IPS-18c (cell line): Measurements from ENCODE around the gene KCNMB2.
A peak's percentile ranks its signal among the peaks of the same experiment; 100 is the strongest.
"Not testable (repeated sequence)": the region's sequence is repeated elsewhere in the genome, so short reads cannot be mapped to it uniquely, and the experiment has no call there.

Experiments
- H3K4me3 ChIP-seq: 2 replicates; pipeline ENCODE4 v1.7.0; 2013; ENCODE audit warnings: low read depth, mild to moderate bottlenecking, low read length, moderate library complexity; ENCODE audit not compliant: insufficient read depth
- H3K9me3 ChIP-seq: one replicate; pipeline ENCODE4 v1.6.1; 2013; ENCODE audit warnings: mild to moderate bottlenecking, low read length, moderate library complexity; ENCODE audit not compliant: control insufficient read depth, insufficient read depth

Gene KCNMB2

DNA sequence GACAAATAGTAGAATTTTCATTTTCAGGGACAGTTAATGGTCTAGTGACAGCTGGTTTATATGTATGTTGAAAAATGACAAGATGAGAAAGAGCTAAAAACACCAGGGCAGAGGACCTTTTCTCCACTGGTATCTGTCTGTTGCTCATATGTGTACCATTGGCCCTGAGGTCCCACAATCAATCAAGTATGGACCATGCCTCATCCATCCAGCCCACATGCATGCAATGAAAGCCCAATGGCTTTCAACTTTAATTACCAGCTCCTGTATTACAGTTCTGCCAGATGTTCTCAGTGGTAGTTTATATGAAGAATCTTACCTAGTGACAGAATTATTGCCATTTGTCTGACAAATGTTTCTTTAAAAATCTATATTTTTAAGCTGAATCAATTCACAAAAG is 301.3 kb downstream of the KCNMB2 start:
- no peak overlapping the region for H3K4me3 ChIP-seq

DNA sequence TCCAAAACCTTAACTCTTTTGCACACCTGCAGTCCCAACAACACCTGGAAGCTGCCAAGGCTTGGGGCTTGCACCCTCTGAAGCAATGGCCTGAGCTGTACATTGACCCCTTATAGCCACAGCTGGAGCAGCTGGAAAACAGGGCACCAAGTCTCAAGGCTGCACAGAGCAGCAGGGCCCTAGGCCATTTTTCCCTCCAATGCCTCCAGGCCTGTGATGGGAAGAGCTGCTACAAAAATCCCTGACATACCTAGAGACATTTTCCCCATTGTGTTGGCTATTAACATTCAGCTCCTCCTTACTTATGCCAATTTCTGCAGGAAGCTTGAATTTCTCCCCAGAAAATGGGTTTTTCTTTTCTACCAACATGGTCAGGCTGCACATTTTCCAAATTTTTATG is 304.4 kb downstream of the KCNMB2 start:
- Histone ChIP-seq H3K4me3 (no peak overlapping the region), H3K9me3 (no peaks in the 10 kb centered on the region)

More for the DNA sequence above, 301.3 kb downstream of the KCNMB2 start:
- H3K9me3 ChIP-seq: no peaks in the 10 kb centered on the region

DNA sequence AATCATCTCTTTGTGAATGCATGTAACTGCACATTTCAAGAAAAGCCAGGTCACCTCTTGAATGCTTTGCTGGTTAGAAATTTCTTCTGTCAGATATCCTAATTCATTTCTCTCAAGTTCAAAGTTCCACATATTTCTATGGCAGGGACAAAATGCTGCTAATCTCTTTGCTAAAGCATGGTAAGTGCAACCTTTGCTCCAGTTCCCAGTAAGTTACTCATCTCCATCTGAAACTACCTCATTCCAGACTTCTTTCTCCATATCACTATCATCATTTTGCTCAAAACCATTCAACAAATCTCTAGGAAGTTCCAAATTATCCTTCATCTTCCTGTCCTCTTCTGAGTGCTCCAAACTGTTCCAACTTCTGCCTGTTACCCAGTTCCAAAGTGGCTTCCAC is 304.8 kb downstream of the KCNMB2 start:
- no peak overlapping the region for H3K4me3 ChIP-seq
- H3K9me3 ChIP-seq: no peaks in the 10 kb centered on the region

DNA sequence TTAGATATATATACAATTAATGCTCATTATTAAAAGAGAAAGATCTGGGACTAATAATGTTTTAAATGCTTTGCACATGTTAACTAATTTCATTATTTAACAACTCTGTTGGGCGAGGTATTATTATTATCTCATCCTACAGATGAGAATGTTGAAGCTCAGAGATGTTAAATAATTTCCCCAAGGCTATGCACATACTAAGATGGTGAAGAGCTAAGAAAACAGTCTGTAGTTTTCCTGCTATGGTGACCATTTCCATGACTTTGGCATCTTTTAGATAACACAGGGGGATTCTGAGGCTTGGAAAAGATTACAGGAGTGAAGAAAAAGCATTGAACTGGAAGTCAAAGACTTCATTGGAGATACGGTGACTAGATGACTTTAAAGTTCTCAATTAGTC is 308.7 kb downstream of the KCNMB2 start:
- Histone ChIP-seq H3K9me3 (no peaks in the 10 kb centered on the region), H3K4me3 (no peak overlapping the region)

DNA sequence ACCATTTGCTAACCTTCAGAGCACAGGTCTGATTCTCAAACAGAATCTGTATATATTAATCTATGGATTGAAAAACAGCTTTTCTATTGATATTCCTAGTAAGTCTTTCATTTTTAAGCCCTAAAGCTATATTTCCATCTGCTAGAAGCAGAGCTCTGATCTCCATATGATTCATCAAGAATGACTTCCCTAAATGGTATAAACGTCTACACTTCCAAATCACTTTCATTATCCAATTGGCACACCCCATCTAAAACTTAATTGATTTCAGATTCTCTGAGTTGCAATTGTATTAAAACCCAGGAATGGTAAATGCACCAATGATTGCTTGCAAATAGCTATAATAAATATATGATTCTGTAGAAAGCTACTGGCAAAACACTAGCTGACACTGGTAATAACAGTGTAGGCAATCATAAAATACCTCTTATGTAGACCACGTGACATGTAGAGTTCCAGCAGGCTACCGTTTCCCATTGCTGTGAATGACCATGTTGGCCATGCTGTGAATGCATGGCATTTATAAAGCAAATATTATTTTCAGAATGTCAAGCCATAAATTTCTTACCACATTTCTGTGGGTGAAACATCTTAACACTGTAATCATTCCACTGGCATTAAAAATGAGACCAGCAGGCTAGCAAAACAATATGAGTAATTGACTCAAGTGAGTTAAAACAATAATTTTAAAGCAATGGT is 309.3 kb downstream of the KCNMB2 start:
- no peak overlapping the region for H3K4me3 ChIP-seq
- H3K9me3 ChIP-seq: no peaks in the 10 kb centered on the region

DNA sequence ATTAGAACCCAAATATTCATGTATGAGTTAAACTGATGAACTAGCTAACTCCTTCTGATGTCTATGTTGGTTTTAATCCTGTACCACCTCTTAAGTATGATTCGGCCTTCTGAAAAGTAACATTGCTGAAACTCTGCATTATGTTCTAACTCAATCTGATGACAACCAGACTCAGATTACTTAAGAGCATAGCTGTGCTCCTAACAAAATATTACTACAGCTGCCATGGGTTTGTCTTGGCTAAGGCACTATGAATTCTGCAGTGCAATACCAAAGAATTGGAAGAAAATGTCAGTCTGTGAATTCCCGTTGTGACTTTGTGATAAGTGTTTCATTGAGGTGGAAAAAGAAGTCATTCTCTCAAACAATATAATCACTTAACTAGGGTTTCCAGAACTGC is 311.0 kb downstream of the KCNMB2 start:
- Histone ChIP-seq H3K9me3 (no peaks in the 10 kb centered on the region), H3K4me3 (no peak overlapping the region)

DNA sequence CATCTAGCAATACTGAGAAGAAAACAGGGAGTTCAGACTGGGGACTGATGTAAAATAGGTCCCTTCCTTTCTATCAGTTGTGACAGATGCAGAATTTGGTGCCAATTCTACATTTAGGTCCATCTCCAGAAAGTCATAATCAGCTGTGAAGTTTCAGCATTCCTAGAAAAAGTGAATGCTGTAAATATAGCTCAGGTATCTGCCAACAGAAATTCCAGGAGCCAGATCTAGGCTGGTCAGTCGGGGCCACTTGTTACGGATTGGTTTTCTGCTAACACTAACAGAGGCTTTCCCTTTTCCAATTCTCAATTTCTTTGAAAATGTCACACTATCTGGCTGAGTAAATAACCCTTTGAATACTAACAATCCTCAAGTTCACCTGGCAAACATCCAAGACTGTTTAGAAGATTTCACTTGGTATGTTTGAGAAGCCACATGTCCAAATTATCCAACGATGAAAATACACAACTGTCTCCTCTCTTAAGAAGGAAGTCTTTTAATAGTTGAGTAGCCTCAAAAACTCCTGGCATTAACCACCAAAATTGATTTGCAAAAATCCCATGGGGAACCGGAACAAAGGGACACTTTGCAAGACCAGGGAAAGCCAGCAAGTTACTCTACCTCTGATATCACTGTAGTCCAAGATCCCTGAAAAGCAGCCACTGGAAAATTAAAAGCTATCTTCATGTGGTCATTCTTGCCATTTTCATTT is 313.1 kb downstream of the KCNMB2 start:
- H3K4me3 ChIP-seq: no peak overlapping the region

DNA sequence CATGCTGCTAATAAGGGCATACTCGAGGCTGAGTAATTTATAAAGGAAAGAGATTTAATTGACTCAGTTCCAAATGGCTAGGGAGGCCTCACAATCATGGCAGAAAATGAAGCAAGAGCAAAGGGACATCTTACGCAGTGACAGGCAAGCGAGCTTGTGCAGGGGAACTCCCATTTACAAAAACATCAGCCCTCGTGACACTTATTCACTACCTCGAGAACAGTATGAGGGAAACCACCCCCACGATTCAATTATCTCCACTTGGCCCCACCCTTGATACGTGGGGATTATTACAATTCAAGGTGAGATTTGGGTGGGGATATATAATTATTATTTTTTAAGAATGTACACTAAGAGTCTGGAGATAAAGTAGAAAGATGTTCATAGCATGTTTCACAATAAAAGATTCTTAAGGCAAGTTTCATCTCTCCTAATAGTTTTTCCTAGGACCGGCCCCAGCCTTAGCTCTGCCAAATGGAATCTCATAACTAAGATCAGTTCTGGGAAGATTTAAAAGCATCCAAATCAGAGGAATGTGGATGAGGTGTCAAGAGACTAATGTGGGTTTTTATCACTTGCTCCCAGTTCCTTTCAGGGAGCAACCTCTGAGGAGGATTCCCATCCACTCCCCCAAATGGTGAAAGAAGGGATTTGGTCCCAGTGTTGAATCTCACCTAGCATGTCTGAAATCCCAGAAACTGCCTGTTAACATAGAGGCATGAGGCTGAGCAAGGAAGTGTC is 314.4 kb downstream of the KCNMB2 start:
- H3K4me3 ChIP-seq: no peak overlapping the region
- H3K9me3 ChIP-seq: no peaks in the 10 kb centered on the region

More for the DNA sequence above, 313.1 kb downstream of the KCNMB2 start:
- H3K9me3 ChIP-seq: no peaks in the 10 kb centered on the region

DNA sequence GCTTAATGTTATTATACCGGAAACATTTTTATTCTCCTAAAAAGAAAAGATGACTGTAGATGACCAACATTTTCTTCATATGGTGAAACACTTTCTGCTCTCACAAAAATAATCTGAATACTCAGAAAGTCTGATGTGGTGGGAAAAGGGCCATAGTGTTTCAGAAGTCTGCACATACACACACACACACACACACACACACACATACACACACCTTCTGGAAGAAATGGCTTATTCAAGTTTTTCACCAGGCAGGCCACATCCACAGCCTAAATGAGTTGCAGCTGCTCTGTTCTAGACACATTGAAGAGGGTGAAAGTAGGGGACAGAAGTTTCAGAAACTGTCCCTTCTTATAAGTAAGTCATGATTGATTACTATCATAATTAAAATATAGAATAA is 315.3 kb downstream of the KCNMB2 start:
- H3K9me3 ChIP-seq: no peaks in the 10 kb centered on the region
- H3K4me3 ChIP-seq: no peak overlapping the region

DNA sequence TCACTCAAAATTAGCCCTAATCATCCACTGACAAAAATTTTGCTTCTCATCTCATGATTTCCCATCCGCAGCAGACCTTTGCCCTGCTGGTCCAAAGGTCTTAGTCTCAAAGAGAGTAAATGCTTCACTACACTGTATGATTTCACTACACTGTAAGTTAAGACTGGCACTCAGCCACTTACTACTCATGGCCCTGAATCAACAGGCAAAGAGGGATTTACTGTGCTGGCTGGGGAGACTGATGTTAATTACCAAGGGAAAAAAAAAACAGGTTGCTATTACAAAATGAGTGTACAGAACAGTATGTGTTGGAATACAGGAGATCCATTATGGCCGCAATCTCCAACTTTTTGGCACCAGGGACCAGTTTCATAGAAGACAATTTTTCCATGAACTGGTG is 320.6 kb downstream of the KCNMB2 start:
- Histone ChIP-seq H3K4me3 (no peak overlapping the region), H3K9me3 (no peaks in the 10 kb centered on the region)

DNA sequence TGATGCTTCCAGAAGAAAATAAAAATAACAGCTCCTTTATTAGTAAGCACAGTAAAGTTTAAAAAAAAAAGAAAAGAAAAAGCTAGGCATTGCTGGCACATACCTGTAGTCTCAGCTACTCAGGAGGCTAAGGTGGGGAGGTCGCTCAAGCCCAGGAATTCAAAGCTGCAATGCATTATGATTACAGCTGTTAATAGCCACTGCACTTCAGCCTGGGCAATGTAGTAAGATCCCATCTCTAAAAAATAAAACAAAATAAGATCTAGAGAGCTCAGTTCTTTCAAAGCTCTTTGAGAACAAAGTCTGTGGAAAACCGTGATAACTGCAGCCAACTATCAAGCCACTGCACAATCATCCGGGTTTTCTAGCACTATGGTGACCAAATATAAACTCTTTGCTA is 323.1 kb downstream of the KCNMB2 start:
- H3K9me3 ChIP-seq: no peaks in the 10 kb centered on the region
- H3K4me3 ChIP-seq: no peak overlapping the region; the same call in 1 of the 2 replicates

DNA sequence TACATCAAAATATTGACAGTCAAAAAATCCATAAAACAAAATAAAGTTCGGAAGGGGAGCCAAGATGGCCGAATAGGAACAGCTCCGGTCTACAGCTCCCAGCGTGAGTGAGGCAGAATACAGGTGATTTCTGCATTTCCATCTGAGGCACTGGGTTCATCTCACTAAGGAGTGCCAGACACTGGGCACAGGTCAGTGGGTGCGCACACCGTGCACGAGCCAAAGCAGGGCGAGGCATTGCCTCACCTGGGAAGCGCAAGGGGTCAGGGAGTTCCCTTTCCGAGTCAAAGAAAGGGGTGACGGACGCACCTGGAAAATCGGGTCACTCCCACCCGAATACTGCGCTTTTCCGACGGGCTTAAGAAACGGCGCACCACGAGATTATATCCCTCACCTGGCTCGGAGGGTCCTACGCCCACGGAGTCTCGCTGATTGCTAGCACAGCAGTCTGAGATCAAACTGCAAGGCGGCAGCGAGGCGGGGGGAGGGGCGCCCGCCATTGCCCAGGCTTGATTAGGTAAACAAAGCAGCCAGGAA is 323.7 kb downstream of the KCNMB2 start:
- H3K4me3 ChIP-seq: peak overlapping the region; percentile 40
- not testable (repeated sequence) for H3K9me3 ChIP-seq

DNA sequence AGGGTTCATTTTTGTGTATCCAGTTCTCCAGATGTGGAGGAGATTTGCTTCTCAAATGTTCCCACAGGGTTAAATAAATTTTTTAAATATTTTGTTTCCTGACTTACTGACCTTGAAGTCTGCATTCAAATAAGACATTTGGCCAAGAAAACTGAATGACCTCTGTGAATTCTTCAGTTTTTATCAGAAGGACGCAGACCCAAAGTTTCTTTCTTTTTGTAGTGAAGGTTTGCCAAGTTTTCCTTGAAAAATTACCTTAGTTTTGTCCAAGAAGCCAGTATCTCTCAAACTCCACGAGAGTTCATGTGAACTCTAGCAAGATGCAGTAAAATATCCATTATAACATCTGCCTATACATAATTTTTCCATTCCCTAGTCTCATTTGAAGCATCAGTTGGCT is 332.4 kb downstream of the KCNMB2 start:
- Histone ChIP-seq H3K4me3 (no peak overlapping the region), H3K9me3 (peaks cover 2% of the 10 kb centered on the region)

DNA sequence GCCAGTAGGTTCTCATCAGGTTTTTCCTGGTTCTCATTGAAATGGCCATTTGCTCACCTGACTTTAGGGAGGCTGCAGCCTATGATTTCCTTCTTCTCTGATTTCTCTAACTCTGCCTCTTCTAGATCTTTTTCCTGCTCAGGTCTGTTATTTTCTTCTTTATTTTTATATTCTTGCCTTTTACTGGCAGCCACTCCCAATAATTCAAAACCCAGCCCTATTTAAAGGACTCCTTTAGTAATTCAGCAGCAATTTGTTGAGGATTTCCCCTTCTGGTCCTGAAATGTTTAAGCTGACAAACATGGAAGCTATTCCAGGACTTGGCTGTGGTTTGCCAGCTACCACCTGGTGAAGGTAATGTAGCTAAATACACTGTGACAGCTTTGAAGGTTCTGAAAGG is 333.8 kb downstream of the KCNMB2 start:
- H3K9me3 ChIP-seq: peaks cover 2% of the 10 kb centered on the region
- no peak overlapping the region for H3K4me3 ChIP-seq

DNA sequence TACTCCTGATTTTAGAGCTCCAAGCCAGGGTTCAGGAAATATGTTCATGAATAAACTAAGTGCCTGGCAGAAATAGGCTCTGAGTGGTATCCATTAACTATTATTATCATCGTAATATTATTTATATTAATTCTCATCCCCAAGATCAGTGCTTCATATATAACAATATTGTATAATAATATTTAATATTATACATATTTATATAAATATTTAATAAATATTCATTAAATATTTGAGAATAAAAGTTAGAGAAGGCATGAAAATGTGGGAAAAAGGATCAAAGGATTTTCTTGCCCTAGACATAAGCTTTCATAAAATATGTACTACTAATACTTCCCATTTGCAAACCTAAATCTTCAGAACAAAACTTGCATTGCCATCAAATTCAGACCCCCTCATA is 338.9 kb downstream of the KCNMB2 start:
- Histone ChIP-seq H3K4me3 (no peak overlapping the region), H3K9me3 (peaks cover 2% of the 10 kb centered on the region)

DNA sequence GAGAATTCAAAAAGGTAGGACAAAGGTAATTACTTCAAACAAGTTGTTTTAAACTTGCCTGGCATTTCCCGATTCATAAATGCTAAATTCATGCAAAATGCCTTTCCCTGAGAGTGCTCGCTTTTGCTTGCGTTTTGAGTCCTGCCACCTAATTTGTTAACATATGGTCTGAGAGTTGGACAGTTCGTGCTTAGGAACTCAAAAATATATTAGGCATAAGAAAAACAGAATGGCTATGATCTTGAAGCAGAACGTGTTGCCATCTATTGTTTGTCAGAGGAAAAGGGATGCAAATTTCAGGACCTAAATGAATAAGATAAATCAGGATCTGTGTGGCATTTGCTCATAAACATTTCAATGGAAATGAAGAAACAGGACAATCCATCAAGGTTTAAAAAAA is 339.6 kb downstream of the KCNMB2 start:
- no peak overlapping the region for H3K4me3 ChIP-seq
- peaks cover 2% of the 10 kb centered on the region for H3K9me3 ChIP-seq

DNA sequence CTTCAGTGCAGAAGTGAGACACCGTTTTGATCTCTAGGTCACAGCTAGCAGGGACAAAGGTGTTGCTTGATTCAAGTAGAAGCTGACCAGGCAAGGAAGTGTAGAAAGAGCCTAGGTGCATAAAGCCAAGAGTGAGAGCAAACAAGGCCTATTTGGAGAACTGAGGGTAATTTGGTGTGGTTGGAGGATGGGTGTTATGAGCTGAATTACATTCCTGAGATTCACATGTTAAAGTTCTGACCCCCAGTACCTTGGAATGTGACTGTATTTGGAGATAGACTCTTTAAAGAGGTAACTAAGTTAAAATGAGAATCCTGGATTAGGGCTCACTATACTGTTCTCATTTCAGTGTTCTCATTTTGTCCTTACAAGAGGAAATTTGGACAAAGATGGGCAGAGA is 344.0 kb downstream of the KCNMB2 start:
- Histone ChIP-seq H3K4me3 (no peak overlapping the region), H3K9me3 (no peaks in the 10 kb centered on the region)
